DOHH2 (cell line): ENCODE data around the gene PAGE2.

Source experiments
- H3F3A ChIP-seq: fragments of 200-600 bp; sonication (generic), shearing (Covaris generic); 2 replicates; pipeline ENCODE4 v1.6.0; 2016; ENCODE audit warnings: antibody characterized with exemption, mild to moderate bottlenecking; ENCODE audit not compliant: control insufficient read depth, insufficient read depth
- H3K27ac ChIP-seq: fragments of 200-600 bp; sonication (generic); 2 replicates; pipeline ENCODE4 v1.5.1; 2014; ENCODE audit warnings: low read depth, mild to moderate bottlenecking, low read length, moderate library complexity
- H3K27me3 ChIP-seq: fragments of 200-600 bp; sonication (generic); 2 replicates; pipeline ENCODE4 v1.6.1; 2014; ENCODE audit warnings: mild to moderate bottlenecking, low read length, mixed read lengths; ENCODE audit not compliant: control insufficient read depth
- H3K36me3 ChIP-seq: fragments of 200-600 bp; sonication (generic); 2 replicates; pipeline ENCODE4 v1.6.1; 2014; ENCODE audit warnings: mild to moderate bottlenecking, low read length, moderate library complexity, mixed read lengths; ENCODE audit not compliant: control insufficient read depth
- H3K4me1 ChIP-seq: fragments of 200-600 bp; sonication (generic); 2 replicates; pipeline ENCODE4 v1.6.1; 2014; ENCODE audit warnings: mild to moderate bottlenecking, low read length, mixed read lengths; ENCODE audit not compliant: control insufficient read depth
- H3K4me2 ChIP-seq: fragments of 200-600 bp; sonication (generic); 2 replicates; pipeline ENCODE4 v1.6.0; 2014; ENCODE audit warnings: mild to moderate bottlenecking, low read length, moderate library complexity
- H3K4me3 ChIP-seq: fragments of 200-600 bp; sonication (generic); 2 replicates; pipeline ENCODE4 v1.5.1; 2014; ENCODE audit warnings: mild to moderate bottlenecking, low read length, mixed read lengths
- H3K79me2 ChIP-seq: fragments of 200-600 bp; sonication (generic); 2 replicates; pipeline ENCODE4 v1.6.1; 2014; ENCODE audit warnings: mild to moderate bottlenecking, low read length, mixed read lengths; ENCODE audit not compliant: control insufficient read depth
- H3K9me2 ChIP-seq: fragments of 200-600 bp; sonication (generic); replicated peaks from 2 replicates; pipeline ENCODE4 v1.6.1; 2014; ENCODE audit warnings: mild to moderate bottlenecking, low read length, mixed read lengths; ENCODE audit not compliant: control insufficient read depth
- H3K9me3 ChIP-seq: fragments of 200-600 bp; sonication (generic); 2 replicates; pipeline ENCODE4 v1.6.1; 2014; ENCODE audit warnings: antibody characterized with exemption, low read length, mixed read lengths; ENCODE audit not compliant: control insufficient read depth, insufficient read depth
- H4K20me1 ChIP-seq: fragments of 200-600 bp; sonication (generic); 2 replicates; pipeline ENCODE4 v1.6.0; 2014; ENCODE audit warnings: low read depth, mild to moderate bottlenecking, antibody characterized with exemption, low read length, moderate library complexity; ENCODE audit not compliant: control insufficient read depth, insufficient read depth
- EZH2phosphoT487 ChIP-seq: fragments of 200-600 bp; sonication (generic); IDR thresholded peaks from 2 replicates; pipeline ENCODE4 v1.6.1; 2017; ENCODE audit warnings: borderline replicate concordance, mild to moderate bottlenecking, antibody characterized with exemption, low read length, moderate library complexity, mixed read lengths
- TF ChIP-seq, protein P1 (sequence below): fragments of 200-600 bp; sonication (generic); IDR thresholded peaks from one replicate; pipeline ENCODE4 v1.5.1; 2014; ENCODE audit warnings: antibody characterized with exemption, mild to moderate bottlenecking, low read depth, low read length; ENCODE audit not compliant: poor library complexity, severe bottlenecking

Gene PAGE2

DNA sequence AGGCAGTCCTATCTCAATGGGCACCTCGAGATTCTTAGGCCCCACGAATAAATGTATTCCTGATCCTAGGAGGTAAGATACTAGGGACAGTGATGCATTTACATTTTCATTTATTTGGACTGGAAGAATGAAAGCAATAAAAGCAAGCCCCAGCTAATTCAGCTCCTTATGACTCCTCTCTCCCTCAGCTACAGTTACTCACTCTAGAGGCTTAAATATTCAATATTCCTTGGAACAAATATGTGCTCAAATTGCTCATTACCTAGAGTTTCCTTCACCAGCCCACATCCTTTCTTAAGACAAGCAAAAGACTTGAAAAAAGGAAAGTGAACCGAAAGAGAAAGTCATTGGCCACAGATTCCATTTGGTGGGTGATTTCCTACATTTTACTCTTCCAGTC, 13.9 kb downstream of the PAGE2 start:
- Histone ChIP-seq H3K4me3 (no peak overlapping the region), H3K9me2 (no peaks in the 10 kb centered on the region), H3K4me2 (no peak overlapping the region), H3K36me3 (no peaks in the 10 kb centered on the region), H3K9me3 (no peaks in the 10 kb centered on the region), H3K27me3 (no peaks in the 10 kb centered on the region), H3K27ac (no peak overlapping the region), H3K79me2 (no peaks in the 10 kb centered on the region), H4K20me1 (no peaks in the 10 kb centered on the region), H3K4me1 (no peaks in the 10 kb centered on the region), H3F3A (no peaks in the 10 kb centered on the region)
- no peak for TF ChIP-seq EZH2phosphoT487
- TF ChIP-seq, protein P1, sequence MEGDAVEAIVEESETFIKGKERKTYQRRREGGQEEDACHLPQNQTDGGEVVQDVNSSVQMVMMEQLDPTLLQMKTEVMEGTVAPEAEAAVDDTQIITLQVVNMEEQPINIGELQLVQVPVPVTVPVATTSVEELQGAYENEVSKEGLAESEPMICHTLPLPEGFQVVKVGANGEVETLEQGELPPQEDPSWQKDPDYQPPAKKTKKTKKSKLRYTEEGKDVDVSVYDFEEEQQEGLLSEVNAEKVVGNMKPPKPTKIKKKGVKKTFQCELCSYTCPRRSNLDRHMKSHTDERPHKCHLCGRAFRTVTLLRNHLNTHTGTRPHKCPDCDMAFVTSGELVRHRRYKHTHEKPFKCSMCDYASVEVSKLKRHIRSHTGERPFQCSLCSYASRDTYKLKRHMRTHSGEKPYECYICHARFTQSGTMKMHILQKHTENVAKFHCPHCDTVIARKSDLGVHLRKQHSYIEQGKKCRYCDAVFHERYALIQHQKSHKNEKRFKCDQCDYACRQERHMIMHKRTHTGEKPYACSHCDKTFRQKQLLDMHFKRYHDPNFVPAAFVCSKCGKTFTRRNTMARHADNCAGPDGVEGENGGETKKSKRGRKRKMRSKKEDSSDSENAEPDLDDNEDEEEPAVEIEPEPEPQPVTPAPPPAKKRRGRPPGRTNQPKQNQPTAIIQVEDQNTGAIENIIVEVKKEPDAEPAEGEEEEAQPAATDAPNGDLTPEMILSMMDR, result no peak

DNA sequence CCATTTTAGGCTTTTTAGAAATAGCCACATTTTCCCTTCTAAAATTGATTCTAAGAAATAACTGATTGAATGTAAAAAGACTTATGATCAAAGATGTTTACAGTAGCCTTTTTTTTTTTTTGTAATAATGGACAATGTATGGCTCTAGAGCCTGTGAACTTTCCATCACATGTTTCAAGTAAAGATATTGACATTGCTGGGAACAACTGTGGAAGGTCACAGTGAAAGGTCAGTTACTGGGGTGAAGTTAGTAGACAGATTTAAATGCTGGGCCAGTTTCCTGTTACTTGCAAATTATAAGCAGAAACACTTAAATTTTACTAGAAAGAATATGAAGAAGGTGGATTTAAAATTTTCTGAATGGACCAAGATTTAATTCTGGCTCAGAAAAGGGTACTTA, 18.4 kb downstream of the PAGE2 start:
- H3K9me3 ChIP-seq, result no peaks in the 10 kb centered on the region
- H3K4me1 ChIP-seq, result no peaks in the 10 kb centered on the region
- no peaks in the 10 kb centered on the region for H4K20me1 ChIP-seq
- no peak overlapping the region for H3K27ac ChIP-seq
- H3F3A ChIP-seq, result no peaks in the 10 kb centered on the region
- TF ChIP-seq, protein P1, result no peak
- no peak for TF ChIP-seq EZH2phosphoT487
- H3K4me3 ChIP-seq, result no peak overlapping the region
- no peak overlapping the region for H3K4me2 ChIP-seq
- H3K9me2 ChIP-seq, result no peaks in the 10 kb centered on the region
- H3K36me3 ChIP-seq, result no peaks in the 10 kb centered on the region
- H3K27me3 ChIP-seq, result no peaks in the 10 kb centered on the region
- H3K79me2 ChIP-seq, result no peaks in the 10 kb centered on the region

DNA sequence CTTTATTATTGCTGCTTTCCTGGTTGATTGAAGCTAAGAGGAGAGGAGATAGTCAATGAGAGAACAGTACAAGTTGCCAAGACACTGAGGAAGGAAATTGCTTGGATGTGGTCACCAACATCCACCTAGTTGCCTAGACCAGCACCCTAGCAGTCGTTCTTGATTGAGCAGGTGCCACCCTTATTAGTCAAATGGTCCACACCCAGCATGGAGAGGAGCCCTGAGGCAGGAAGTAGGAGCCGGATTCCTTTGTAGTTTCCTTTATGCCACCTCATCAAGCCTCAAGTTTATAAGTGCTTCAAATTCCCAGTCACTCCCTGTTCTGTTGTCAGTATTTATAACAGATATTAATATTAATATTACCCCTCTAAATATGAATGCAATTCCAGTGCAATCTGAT, 19.1 kb downstream of the PAGE2 start:
- no peaks in the 10 kb centered on the region for H3F3A ChIP-seq
- H3K9me3 ChIP-seq, result no peaks in the 10 kb centered on the region
- no peak overlapping the region for H3K4me2 ChIP-seq
- no peaks in the 10 kb centered on the region for H3K4me1 ChIP-seq
- TF ChIP-seq, protein P1, result no peak
- no peak for TF ChIP-seq EZH2phosphoT487
- no peak overlapping the region for H3K27ac ChIP-seq
- no peaks in the 10 kb centered on the region for H3K27me3 ChIP-seq
- no peak overlapping the region for H3K4me3 ChIP-seq
- no peaks in the 10 kb centered on the region for H4K20me1 ChIP-seq
- H3K36me3 ChIP-seq, result no peaks in the 10 kb centered on the region
- H3K79me2 ChIP-seq, result no peaks in the 10 kb centered on the region
- no peaks in the 10 kb centered on the region for H3K9me2 ChIP-seq

DNA sequence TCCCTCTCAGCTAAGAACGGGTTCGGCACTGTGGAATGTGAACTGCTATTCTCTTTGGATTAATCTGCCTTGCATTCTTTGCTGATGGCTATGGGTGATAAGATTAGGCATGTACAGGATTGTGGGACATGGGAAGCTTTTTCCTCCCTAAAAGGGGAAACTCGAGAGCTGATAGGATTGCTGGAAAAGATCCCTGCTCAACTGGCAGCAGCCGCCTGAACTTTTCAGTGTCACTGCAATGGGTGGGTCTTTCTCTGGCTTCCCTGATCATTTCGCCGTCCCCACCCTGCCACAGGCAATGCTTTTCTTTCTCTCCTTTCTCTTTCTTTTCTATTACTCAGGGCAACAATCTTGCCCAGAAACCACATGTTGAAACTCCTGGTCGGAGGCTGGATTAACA, 20.5 kb downstream of the PAGE2 start:
- Histone ChIP-seq H4K20me1 (no peaks in the 10 kb centered on the region), H3K9me2 (no peaks in the 10 kb centered on the region), H3K4me1 (no peaks in the 10 kb centered on the region), H3K36me3 (no peaks in the 10 kb centered on the region), H3K4me3 (no peak overlapping the region), H3K27ac (no peak overlapping the region), H3F3A (no peaks in the 10 kb centered on the region), H3K27me3 (no peaks in the 10 kb centered on the region), H3K4me2 (no peak overlapping the region), H3K9me3 (no peaks in the 10 kb centered on the region), H3K79me2 (no peaks in the 10 kb centered on the region)
- TF ChIP-seq, protein P1, result no peak
- no peak for TF ChIP-seq EZH2phosphoT487
